NCI-H1092 treated with DMSO at 0.1 percent for 48 hours (cell line): ENCODE results near the gene RNF2.

ENCODE experiments used
- DNase-seq: peaks from one replicate; lab custom pipeline; 2025; lab: John Stamatoyannopoulos, UW

Gene RNF2

DNA sequence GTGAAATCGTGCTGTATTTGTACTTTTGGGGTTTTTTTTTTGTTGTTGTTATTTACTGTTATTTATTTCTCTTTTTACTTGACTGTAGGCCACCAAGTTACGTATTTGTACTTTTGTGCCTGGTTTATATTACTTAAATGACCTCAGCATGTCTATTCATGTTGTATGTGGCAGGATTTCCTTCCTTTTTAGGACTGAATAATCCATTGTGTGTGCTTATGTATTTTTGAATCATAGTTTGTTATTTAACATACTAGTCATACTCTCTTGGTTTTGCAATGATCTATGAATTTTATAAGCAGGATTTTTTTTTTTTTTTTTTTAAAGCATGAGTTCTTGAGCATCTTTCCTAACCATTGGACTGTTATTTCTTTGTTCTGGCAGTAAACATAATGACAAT lies 51.2 kb downstream of the RNF2 start:
- DNase-seq, result no peak

DNA sequence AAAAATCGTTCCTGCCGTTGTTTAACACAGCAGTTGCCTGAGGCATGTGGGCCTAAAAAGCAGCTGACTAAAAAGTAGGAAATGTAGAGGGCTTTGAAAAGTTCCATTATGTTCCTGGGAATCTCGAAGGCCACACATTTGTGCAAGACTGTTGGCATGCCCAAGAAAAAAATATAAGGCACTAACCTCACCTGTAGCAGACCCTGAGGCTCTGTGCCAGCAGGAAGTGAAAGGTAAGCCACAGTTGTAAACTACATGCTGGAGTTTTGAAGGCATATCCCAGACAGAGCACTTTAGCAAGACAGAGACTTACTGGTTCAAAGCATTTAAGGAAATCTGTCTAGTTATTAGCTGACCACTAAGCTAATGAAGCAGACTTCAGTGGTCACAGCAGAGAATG lies 58.7 kb downstream of the RNF2 start:
- DNase-seq, result no peak

DNA sequence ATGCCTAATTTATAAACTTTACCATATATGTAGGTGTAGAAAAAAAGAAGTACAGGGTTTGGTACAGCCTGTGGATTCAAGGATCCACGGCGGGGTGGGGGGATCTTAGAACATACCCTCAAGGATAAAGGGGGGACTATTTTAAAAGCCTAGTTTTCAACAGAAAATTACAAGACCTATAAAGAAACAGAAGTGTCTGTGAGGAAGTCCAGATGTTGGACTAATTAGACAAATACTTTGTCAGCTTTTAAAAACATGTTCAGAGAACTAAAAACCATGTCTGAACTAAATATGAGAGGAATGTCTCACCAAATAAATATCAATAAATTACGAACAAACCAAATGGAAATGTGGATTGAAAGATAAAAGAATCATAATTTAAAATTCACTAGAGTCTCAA lies 59.8 kb downstream of the RNF2 start:
- DNase-seq, result no peak

DNA sequence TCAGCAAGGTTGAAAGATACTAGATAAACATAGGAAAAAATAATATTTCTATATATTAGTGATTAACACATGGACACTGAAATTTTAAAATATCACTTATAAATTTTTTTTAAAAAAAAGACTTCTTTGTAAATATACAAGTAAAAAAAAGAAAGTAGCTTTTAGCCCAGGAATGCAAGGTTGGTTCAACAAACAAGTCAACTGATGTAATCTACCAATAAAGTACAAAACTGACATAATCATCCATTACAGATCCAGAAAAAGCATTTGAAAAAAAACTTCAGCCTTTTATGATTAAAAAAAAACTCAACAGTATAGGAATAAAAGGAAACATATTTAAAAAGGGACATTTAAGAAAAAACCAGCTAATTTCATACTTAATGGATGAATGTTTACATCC lies 63.0 kb downstream of the RNF2 start:
- no peak for DNase-seq

DNA sequence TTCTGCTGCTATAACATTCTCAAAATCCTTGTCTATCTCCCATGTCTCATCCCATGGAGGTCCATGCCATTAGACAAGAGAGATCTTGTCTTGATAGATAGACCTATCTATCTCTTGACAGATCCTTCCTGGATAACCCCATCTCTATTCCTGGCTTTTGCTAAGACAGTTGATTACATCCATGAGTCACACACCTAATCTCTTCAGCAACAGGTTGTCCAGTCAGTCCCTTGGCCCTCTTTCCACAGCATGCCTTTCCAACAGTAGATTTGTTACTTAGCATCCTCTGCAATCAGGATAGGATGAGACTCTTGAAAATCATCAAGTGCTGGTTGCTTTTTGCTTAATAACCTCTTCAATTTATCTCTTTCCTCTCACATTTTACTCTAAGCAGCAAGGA lies 64.8 kb downstream of the RNF2 start:
- DNase-seq, result no peak

DNA sequence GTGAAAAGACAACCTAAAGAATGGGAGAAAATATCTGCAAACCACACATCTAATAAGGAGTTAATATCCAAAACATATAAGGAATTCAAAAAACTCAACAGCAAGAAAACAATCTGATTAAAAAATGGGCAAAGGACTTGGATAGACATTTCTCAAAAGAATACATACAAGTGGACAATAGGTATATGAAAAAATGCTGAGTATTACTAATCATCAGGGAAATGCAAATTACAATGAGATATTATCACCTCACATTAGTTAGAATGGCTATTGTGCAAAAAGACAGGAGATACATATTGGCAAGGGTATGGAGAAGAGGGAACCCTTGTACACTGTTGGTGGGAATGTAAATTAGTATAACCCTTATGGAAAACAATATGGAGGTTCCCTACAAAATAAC lies 66.5 kb downstream of the RNF2 start:
- DNase-seq, result no peak

DNA sequence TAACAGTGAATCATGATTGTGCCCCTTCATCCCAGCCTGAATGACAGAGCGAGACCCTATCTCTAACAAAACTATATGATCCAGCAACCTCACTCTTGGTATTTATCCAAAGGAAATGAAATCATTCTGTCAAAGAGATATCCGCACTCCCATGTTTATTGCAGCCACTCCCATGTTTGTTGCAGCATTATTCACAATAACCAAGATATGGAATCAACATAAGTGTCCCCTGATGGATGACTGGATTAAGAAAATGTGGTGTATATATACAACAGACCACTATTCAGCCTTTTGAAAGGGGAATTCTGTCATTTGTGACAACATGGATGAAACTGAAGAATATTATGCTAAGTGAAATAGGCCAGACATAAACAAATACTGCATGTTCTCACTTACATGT lies 67.0 kb downstream of the RNF2 start:
- no peak for DNase-seq

DNA sequence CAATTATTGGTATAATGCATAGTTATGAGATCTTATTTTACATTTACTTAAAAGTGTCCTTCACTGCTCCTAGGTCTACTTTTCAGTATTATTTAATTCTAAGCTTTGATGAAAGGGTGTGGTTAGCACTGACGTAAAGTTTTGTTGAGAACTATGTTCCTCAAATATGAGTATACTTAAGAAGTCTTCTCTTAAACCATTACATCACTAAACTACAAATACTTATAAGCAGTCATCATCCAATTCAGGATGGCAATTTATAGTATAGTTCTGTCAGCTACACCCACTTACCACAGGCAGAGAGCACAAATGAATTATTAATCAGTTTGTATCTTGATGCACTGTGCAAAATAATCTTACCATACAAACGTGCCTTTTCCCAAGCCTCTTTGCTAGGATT lies 84.3 kb downstream of the RNF2 start:
- no peak for DNase-seq

DNA sequence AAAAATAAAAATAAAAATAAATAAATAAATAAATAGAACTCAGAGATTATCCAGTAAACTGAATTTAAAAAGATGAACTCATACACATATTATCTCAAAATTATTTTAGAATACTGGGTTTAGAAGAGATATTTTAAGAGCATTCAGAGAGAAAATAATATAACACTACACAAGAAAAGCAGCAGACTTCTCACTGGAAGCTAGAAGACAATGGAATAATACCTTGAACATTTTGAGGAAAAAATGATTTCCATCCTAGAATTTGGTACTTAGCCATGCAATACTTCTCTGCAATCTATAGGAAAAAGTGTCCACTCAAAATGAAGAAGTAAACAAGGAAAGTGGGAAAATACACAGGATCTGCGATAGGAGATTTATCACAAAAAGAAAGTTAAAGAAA lies 87.2 kb downstream of the RNF2 start:
- DNase-seq, result no peak

DNA sequence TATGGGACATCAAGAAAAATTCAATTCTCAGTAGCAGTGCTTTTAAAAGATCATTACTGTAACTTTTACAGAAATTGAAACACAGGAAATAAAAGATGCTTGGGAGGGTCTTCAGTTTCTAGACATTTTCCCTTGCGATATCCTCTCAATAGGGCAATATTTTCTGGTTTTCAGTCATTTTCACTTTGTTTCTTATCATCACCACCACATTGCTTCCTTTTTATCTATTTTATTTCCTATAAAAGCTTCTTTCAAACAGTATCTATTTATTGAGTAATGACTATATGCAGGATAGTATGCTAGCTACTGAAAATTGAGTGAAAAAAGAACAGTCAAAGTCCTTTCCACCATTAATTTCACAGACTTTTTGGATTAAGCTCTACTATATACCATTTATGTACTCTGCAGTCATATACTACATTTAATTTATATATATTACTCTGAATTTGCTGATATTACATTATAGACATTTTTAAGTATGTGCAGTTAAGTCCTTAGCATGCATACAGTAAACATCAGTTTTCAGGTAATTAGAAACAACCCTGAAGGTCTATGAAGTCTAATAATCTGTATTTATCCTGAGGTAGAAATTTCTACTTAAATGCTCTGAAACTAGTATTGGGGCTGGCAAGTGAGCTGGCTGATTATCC lies 92.7 kb downstream of the RNF2 start:
- no peak for DNase-seq

DNA sequence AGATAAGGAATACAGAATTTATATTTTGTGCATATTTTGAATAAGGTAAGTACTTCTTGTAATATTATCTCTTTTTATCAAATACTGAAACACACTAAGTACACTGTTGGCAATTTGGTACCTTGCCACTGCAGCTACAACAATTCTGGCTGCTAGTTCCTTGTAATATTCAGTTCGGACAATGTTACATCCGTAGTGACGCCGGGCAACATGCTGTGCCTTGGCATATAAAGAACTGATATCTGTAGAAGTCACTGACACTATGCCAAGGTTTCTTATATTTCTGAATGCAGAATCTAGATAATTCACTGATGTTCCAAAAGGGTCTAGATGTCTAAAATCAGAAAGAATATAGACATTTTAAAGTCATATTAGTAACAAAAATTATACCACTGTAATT lies 93.9 kb downstream of the RNF2 start:
- peak; percentile 72 for DNase-seq

DNA sequence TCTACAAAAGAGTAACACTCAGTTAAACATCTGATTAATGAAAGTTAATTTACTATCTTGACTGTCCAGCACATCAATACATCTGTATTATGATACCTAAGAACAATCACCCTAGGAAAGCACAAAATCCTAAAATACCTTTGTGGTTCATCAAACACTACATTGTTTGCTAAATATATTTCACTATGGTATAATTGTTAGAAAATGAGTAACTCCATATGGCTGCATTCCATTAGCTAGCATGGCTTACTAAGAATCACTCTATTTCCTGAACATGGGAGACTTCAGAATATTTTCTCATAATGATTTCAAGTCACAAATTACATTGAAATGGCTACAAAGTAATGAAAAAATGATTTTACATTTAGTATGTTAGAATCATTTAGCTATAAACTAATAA lies 98.9 kb downstream of the RNF2 start:
- DNase-seq, result no peak

DNA sequence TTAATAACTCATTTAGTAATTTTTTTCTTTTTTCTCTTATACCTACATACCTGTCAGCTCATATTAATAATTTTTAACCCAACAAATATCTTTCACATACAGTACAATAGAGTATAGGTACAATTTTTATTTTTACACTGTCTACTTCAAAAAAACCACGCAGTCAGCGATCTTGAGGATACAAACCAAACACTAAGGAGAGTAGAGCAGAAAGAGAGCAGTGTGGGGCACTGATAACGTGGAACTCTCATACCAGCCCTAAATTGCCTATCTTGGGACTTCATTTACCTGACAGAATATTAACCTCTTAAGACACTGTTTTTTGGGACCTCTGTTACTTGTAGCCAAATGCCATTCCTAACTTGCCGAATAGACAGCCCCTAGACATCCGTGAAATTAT lies 105.9 kb downstream of the RNF2 start:
- DNase-seq, result no peak
